PC-9 (cell line): ENCODE results near the gene PTPN14.

Experiments used
- CTCF ChIP-seq: fragments of 200-600 bp; sonication (generic); conservative IDR thresholded peaks from 2 replicates; pipeline ENCODE4 v1.6.1; 2017; ENCODE audit warnings: mixed run types, antibody characterized with exemption, mild to moderate bottlenecking, moderate library complexity
- EZH2 ChIP-seq: fragments of 200-600 bp; sonication (generic); IDR thresholded peaks from 2 replicates; pipeline ENCODE4 v1.8.0; 2017; ENCODE audit warnings: antibody characterized with exemption, low read depth

- TF ChIP-seq CTCF (no peak), EZH2 (no peak)
These were observed 1.8 kb upstream of the PTPN14 start for GRCh38 chr1:214553142-214553710.
